GM12875 (cell line): ENCODE measurements around the gene CDK17.

ENCODE experiments used
- H3K4me3 ChIP-seq: one replicate; pipeline ENCODE4 v1.5.1; 2011; ENCODE audit warnings: low read depth, low read length, control low read depth
- CTCF ChIP-seq: IDR thresholded peaks from 2 replicates; pipeline ENCODE4 v1.5.1; 2011; ENCODE audit warnings: low read depth, mild to moderate bottlenecking, control low read depth, inconsistent platforms, low read length, moderate library complexity, borderline replicate concordance; ENCODE audit not compliant: insufficient read depth

Gene CDK17

GRCh38 chr12:96265836-96266235 lies 134.4 kb downstream of the CDK17 start:
- TF ChIP-seq CTCF = no peak
- H3K4me3 ChIP-seq = no peak overlapping the region

DNA sequence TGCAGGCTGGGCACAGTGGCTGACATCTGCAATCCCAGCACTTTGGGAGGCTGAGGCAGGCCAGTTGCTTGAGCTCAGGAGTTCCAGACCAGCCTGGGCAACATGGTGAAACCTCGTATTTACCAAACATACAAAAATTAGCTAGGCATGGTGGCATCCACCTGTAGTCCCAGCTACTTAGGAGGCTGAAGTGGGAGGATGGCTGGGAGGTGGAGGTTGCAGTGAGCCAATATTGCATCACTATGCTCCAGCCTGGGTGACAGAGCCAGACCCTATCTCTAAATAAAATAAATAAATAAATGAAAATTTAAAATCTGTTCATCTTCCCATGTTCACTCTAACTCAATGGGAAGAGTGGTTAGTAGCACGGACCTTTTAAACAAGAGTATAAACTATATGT lies 134.8 kb downstream of the CDK17 start:
- no peak for TF ChIP-seq CTCF
- H3K4me3 ChIP-seq = no peak overlapping the region

GRCh38 chr12:96263449-96263902 lies 136.8 kb downstream of the CDK17 start:
- H3K4me3 ChIP-seq = no peak overlapping the region
- TF ChIP-seq CTCF = no peak

GRCh38 chr12:96261557-96261956 lies 138.7 kb downstream of the CDK17 start:
- H3K4me3 ChIP-seq = no peak overlapping the region
- TF ChIP-seq CTCF = no peak

GRCh38 chr12:96260644-96261043 lies 139.6 kb downstream of the CDK17 start:
- no peak overlapping the region for H3K4me3 ChIP-seq
- no peak for TF ChIP-seq CTCF

DNA sequence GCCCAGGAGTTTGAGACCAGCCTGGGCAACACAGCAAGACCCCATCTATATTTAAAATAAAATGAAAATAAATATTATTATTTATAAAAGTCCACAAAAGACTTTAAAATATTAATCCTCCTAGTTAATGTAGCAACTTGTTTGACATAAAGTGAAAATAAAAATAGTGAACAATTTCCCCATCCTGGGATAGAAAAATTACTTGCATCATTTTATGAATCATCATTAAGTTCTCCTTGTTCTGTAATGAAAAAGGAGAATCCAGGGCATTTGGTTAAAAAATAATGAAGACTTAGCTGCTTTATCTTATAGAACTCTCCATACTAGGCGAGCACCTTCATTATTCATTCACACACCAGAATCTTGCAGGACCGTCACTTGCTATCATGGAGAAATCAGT lies 140.0 kb downstream of the CDK17 start:
- H3K4me3 ChIP-seq = no peak overlapping the region
- TF ChIP-seq CTCF = no peak

DNA sequence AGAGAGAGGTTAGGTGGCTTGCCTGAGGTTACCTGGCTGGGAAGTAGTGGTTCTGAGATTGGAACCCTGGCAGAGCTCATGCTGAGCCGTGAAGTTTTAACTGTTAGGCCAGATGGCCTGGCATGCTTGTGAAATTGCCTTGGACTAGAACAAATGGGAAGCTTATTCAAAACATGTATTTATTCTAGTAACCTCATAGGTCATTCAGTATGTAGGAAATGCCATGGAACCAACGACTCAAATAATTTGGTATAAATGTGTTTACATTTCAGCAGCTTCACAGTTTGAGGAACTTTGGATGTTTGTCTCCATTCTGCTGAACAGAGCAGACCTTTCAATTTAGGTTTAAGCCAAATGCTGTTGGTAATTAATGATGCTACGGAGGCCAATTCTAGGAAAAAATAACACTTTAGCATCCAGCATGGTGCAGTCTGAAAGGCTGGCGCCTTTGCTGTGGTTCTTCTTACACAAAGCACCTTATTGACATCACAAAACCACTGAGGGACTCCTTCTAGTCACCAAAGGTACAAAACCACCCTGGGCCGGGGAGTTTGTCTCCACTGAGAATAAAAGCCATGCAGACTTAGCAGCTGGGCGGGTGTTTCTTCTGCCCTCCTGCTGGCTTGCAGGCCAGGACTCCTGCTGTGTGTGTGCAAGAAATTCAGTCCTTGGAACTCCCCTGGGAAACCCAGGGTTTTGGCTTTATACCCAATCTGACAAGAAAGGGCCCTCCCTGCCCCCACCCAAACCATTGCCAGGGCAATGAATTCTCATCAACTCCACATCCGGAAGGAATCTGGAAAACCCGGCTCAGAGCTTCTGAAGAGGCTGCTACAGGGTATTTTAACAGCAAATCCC lies 141.9 kb downstream of the CDK17 start:
- TF ChIP-seq CTCF = no peak
- H3K4me3 ChIP-seq = no peak overlapping the region
